RPMI7951 (cell line): ENCODE results near the gene MCTP1. TPM values are rescaled to one million over a fixed set of nuclear protein-coding genes. Genes with fewer than 3 reads are reported as not detected.
"Not testable (repeated sequence)": the region's sequence is repeated elsewhere in the genome, so short reads cannot be mapped to it uniquely, and the experiment has no call there.

Experiments
- DNase-seq: peaks from one replicate; pipeline ENCODE4 v3.0.0-alpha.2; 2012; ENCODE audit warnings: low read depth
- total RNA-seq: library from RNA; depleted of rRNA; stranded (reverse); fragments of >200 nt; shearing (Covaris generic); gene quantifications from 2 replicates; pipeline ENCODE4 v1.2.3, GENCODE V29; 2014

MCTP1 gene
- total RNA-seq, 1 experiment from 2014 or later, result 3.4 TPM

- DNase-seq, result peak; percentile 22
These were observed 255.1 kb downstream of the MCTP1 start for GRCh38 chr5:95029569-95030366.

DNA sequence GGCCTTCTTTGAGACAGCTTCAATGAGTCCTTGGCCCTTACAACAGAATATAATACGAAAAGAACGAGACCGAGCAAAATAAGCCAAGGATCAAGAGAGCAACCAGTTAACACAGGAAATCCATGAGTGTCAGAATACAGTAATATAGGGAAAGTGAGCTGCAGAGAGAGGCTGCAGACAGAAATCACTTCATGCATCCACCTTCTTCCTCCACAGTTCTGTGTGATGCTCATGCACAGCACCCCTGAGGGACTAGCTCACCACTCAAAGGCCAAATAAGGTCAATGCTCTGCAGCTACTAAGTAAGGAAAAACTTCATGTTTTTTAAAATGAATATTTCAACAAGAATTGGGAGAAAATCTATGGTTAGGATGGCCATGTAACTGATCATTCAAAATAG lies 257.1 kb downstream of the MCTP1 start:
- DNase-seq, result no peak

DNA sequence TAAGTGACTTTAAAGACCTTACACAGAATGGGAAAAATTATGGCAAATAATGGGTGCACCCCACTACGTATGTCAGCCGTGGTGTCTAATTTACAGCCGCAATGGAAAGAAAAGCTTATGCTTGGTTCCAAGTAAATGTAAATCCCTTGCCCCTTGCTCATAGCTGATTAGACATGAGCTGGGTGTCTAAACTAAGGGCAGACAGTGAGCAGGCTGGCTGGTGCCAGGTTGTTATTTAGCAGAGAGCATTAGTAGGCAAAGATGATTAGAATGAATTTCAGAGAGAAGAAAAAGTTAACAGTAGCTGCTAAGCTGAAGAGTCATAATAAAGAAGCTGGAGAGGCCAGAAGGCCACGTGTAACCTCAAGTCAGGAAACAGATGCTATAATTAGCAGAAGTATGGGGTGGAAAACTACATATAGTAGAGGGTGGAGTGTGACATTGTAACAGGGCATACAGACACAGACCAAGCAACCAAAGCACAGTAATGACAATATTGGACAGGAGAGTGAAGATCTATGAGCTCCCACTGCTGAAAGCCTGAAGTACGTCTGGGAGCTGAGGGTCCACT lies 257.7 kb downstream of the MCTP1 start:
- peak; percentile 24 for DNase-seq

- no peak for DNase-seq
These were observed 258.2 kb downstream of the MCTP1 start for GRCh38 chr5:95026718-95027117.

- peak; percentile 57 for DNase-seq
These were observed 261.8 kb downstream of the MCTP1 start for GRCh38 chr5:95022967-95023695.

DNA sequence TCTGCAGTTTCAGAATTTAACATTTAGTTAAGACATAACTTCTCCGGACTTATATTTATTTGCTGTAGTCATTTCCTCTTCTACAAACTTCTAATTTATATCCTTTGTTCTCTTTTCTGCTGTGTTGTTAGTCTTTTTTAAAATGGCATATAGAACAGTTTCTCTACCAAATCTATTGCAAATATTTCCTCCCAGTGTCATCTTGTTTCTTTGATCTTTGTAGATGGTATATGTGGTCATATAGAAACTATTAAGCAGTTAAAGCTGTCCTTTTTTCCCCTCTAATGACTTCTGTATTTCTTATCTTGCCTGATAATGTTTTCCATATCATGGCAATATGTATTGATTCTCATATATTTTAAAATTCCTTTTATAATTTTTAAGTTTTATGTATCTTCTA lies 264.5 kb downstream of the MCTP1 start:
- DNase-seq, result no peak

GRCh38 chr5:95018946-95019345 lies 265.9 kb downstream of the MCTP1 start:
- no peak for DNase-seq

DNA sequence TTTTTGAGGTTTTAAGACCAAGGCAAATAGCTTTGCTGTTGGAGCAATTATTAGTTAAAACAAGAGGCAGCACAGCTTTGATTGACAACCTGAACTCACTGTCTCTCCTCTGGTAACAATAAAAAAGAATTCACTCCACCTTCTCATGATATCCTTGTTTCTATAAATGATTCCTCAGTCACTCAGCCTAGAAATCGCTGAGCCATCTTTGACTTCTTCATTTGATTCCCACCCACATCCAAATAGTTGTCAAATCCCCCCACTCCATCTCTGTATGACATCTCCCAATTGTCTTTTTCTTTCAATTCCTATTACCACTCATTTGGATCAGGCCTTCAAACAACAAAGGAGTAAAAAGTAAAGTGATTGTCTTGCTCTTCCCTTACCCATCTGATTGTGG lies 266.4 kb downstream of the MCTP1 start:
- no peak for DNase-seq

DNA sequence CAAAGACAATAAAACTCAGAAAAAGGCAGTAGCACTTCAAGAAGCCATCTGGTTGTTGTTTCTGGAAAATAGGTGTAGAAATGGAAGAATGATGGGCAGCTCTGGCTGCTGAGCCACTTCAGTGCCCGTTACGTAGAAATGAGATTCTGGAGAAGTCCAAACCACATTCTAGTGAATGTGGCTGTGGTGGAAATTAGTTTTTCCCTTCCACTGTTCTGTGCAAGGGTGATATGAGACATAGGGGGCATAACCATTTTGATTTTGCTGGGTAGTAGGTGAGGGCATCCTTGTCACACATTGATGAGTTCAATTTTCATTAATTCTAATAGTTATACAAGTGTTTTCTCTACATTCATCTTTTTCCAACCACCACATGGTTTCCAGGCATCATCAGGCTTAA lies 275.1 kb downstream of the MCTP1 start:
- DNase-seq, result no peak

GRCh38 chr5:95007921-95008597 lies 276.8 kb downstream of the MCTP1 start:
- no peak for DNase-seq

GRCh38 chr5:95005811-95006210 lies 279.1 kb downstream of the MCTP1 start:
- DNase-seq, result no peak

GRCh38 chr5:94998670-94999069 lies 286.2 kb downstream of the MCTP1 start:
- DNase-seq, result no peak

DNA sequence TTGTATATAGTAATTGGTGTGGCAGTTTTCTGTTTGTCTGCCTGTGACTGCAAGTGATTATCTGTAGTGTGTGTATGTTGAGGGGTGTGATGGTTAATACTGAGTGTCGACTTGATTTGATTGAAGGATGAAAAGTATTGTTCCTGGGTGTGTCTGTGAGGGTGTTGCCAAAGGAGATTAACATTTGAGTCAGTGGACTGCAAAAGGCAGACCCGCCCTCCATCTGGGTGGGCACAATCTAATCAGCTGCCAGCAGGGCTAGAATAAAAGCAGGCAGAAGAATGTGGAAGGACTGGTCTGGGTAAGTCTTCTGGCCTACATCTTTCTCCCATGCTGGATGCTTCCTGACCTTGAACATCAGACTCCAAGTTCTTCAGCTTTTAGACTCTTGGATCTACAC lies 290.4 kb downstream of the MCTP1 start:
- not testable (repeated sequence) for DNase-seq

- no peak for DNase-seq
These were observed 291.4 kb downstream of the MCTP1 start for GRCh38 chr5:94993491-94993890.

GRCh38 chr5:94992325-94992724 lies 292.6 kb downstream of the MCTP1 start:
- no peak for DNase-seq

- DNase-seq, result peak; percentile 33
These were observed 300.9 kb downstream of the MCTP1 start for GRCh38 chr5:94983861-94984535.

DNA sequence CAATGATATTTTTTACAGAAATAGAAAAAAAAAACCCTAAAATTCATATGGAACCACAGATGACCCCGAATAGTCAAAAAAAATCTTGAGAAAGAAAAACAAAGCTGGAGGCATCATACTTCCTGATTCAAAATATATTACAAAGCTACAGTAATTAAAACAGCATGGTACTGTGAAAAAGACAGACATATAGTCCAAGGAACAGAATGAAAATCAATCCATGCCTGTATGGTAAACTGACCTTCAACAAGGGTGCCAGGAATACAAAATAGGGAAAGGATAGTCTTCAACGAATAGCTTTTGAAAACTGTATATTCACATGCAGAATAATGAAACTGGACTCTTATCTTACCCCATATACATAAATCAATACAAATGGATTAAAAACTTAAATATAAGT lies 307.5 kb downstream of the MCTP1 start:
- no peak for DNase-seq

DNA sequence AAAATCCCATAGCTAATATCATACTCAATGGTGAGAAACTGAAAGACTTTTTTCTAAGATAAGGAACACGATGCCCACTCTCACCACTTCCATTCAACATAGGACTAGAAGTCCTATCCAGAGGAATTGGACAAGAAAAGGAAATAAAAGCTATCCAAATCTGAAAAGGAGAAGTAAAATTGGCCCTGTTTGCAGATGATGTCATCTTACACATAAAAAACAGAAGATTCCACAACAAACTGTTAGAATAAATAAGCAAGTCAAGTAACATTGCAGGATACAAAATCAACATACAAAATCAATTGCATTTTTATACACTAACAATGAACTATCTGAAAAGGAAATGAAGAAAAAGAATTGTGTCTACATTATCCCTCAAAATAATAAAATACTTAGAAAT lies 308.0 kb downstream of the MCTP1 start:
- no peak for DNase-seq

DNA sequence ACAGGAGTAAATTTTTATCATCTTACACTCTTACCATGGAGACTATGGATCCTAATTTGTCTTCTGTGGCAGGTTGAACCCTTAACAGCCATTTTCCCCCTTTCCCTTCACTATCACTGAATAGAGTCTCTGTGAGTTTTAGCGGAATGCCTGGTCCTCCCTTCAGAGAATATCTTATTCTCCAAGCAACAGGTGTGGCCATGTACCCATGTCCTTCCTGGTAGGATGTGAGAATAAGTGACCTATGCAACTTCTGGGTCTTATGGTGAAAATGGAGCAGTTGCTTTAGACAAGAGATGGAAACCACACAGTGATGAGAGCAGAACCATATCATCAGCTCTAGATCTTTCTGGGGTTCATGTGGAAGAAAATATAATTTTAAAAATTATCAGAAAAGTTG lies 312.6 kb downstream of the MCTP1 start:
- no peak for DNase-seq

- DNase-seq, result peak; percentile 10
These were observed 315.7 kb downstream of the MCTP1 start for GRCh38 chr5:94969174-94969573.

DNA sequence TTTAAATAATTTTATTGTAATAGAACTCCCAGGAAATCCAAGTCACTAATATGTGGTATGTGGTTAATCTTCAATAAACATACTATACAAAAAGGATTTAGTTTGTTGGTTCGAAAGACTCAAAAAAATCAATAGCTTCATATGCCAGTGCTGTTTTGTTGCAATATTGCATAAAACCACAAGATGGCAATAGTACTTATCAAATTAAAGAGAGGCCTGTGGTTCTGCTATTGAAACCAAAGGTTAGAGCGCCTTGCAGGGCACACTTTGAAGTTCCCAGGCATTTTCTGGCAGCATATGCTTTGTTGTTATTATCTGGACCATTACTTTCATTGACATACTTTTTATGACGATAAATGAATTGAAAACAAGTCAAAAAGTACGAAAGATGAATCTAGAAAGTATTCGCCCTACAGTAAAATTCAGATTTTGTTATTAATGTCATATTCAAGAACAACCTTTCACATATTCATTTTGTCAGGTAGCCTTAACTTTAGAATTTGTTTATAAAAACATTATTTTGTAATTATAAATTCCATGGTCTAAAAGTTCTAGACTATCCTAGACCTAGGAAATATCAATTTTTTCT lies 316.3 kb downstream of the MCTP1 start:
- DNase-seq, result peak; percentile 60
